Measurements from ENCODE around the gene PLEKHA1. TPM values are rescaled to one million over a fixed set of nuclear protein-coding genes. Genes with fewer than 3 reads are reported as not detected.

PLEKHA1 gene
- total RNA-seq, 3 donors from 2014 or later: 24.2 to 38.9 (median 26.2) TPM

GRCh38 chr10:122421054-122421625 is 46.6 kb downstream of the PLEKHA1 start:
- Histone ChIP-seq H3K27me3 (no peaks in the 10 kb centered on the region), H3K4me1 (no peaks in the 10 kb centered on the region), H3K9me3 (no peaks in the 10 kb centered on the region), H3K36me3 (no peaks in the 10 kb centered on the region), H3K4me3 (no peak overlapping the region), H3K27ac (no peak overlapping the region)
- DNase-seq (ENCODE audit: low spot score in 2 of 2): no peak
- TF ChIP-seq, protein P1, sequence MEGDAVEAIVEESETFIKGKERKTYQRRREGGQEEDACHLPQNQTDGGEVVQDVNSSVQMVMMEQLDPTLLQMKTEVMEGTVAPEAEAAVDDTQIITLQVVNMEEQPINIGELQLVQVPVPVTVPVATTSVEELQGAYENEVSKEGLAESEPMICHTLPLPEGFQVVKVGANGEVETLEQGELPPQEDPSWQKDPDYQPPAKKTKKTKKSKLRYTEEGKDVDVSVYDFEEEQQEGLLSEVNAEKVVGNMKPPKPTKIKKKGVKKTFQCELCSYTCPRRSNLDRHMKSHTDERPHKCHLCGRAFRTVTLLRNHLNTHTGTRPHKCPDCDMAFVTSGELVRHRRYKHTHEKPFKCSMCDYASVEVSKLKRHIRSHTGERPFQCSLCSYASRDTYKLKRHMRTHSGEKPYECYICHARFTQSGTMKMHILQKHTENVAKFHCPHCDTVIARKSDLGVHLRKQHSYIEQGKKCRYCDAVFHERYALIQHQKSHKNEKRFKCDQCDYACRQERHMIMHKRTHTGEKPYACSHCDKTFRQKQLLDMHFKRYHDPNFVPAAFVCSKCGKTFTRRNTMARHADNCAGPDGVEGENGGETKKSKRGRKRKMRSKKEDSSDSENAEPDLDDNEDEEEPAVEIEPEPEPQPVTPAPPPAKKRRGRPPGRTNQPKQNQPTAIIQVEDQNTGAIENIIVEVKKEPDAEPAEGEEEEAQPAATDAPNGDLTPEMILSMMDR (IDR thresholded peaks at IDR 0.05): no peak
- no peak for TF ChIP-seq POLR2A (IDR thresholded peaks at IDR 0.05)
- no peak for TF ChIP-seq POLR2AphosphoS5 (IDR thresholded peaks at IDR 0.05)
- intact Hi-C loops (cut with DNase I; ENCODE audit: low total_unique reads): no loop called here

- intact Hi-C loops (cut with DNase I; ENCODE audit: low total_unique reads): no loop called here
- H3K27me3 ChIP-seq: no peaks in the 10 kb centered on the region
- no peak overlapping the region for H3K27ac ChIP-seq
- DNase-seq (ENCODE audit: low spot score in 2 of 2): no peak
- TF ChIP-seq POLR2A (IDR thresholded peaks at IDR 0.05) (no peak), POLR2AphosphoS5 (IDR thresholded peaks at IDR 0.05) (no peak)
- TF ChIP-seq, protein P1 (IDR thresholded peaks at IDR 0.05): no peak
- no peaks in the 10 kb centered on the region for H3K9me3 ChIP-seq
- no peak overlapping the region for H3K4me3 ChIP-seq
- H3K36me3 ChIP-seq: no peaks in the 10 kb centered on the region
- H3K4me1 ChIP-seq: no peaks in the 10 kb centered on the region
Measured at GRCh38 chr10:122421742-122422141, 47.2 kb downstream of the PLEKHA1 start.

- DNase-seq (ENCODE audit: low spot score in 2 of 2): no peak
- H3K27me3 ChIP-seq: no peaks in the 10 kb centered on the region
- no peak overlapping the region for H3K27ac ChIP-seq
- H3K4me3 ChIP-seq: no peak overlapping the region
- peaks cover under 1% of the 10 kb centered on the region for H3K36me3 ChIP-seq
- intact Hi-C loops (cut with DNase I; ENCODE audit: low total_unique reads): no loop called here
- no peaks in the 10 kb centered on the region for H3K9me3 ChIP-seq
- H3K4me1 ChIP-seq: no peaks in the 10 kb centered on the region
- TF ChIP-seq POLR2A (IDR thresholded peaks at IDR 0.05) (no peak), POLR2AphosphoS5 (IDR thresholded peaks at IDR 0.05) (no peak)
- TF ChIP-seq, protein P1 (IDR thresholded peaks at IDR 0.05): no peak
Measured at GRCh38 chr10:122422266-122422989, 47.9 kb downstream of the PLEKHA1 start.

- intact Hi-C loops (cut with DNase I; ENCODE audit: low total_unique reads): no loop called here
- H3K4me3 ChIP-seq: no peak overlapping the region
- no peak for DNase-seq (ENCODE audit: low spot score in 2 of 2)
- TF ChIP-seq, protein P1 (IDR thresholded peaks at IDR 0.05): no peak
- TF ChIP-seq POLR2AphosphoS5 (IDR thresholded peaks at IDR 0.05): no peak
- no peaks in the 10 kb centered on the region for H3K9me3 ChIP-seq
- H3K27ac ChIP-seq: no peak overlapping the region
- H3K4me1 ChIP-seq: no peaks in the 10 kb centered on the region
- no peaks in the 10 kb centered on the region for H3K27me3 ChIP-seq
- H3K36me3 ChIP-seq: peaks cover 9% of the 10 kb centered on the region
Measured at GRCh38 chr10:122424059-122424458, 49.6 kb downstream of the PLEKHA1 start.

GRCh38 chr10:122426829-122427228 is 52.3 kb downstream of the PLEKHA1 start:
- intact Hi-C loops (cut with DNase I; ENCODE audit: low total_unique reads): no loop called here
- TF ChIP-seq POLR2A (IDR thresholded peaks at IDR 0.05) (no peak), POLR2AphosphoS5 (IDR thresholded peaks at IDR 0.05) (no peak)
- TF ChIP-seq, protein P1 (IDR thresholded peaks at IDR 0.05): no peak
- H3K27me3 ChIP-seq: no peaks in the 10 kb centered on the region
- no peaks in the 10 kb centered on the region for H3K4me1 ChIP-seq
- no peak overlapping the region for H3K27ac ChIP-seq
- H3K4me3 ChIP-seq: no peak overlapping the region
- peaks cover 9% of the 10 kb centered on the region for H3K36me3 ChIP-seq
- no peak for DNase-seq (ENCODE audit: low spot score in 2 of 2)
- no peaks in the 10 kb centered on the region for H3K9me3 ChIP-seq
